ENCODE measurements around the gene DHX15.

Gene DHX15

GRCh38 chr4:24570574-24571236, 13.6 kb downstream of the DHX15 start:
- TF ChIP-seq TAF1 (IDR thresholded peaks at IDR 0.05; ENCODE audit: low read depth) (no peak), ZBTB7A (IDR thresholded peaks at IDR 0.05; ENCODE audit: low read depth) (no peak), CEBPB (IDR thresholded peaks at IDR 0.05) (no peak), YY1 (IDR thresholded peaks at IDR 0.05; ENCODE audit: low read depth) (no peak), CREB1 (IDR thresholded peaks at IDR 0.05; ENCODE audit: low read depth) (no peak), EGR1 (IDR thresholded peaks at IDR 0.05) (no peak), NFIC (IDR thresholded peaks at IDR 0.05) (no peak), USF1 (IDR thresholded peaks at IDR 0.05) (no peak), REST (IDR thresholded peaks at IDR 0.05; ENCODE audit: low read depth) (no peak), TEAD4 (IDR thresholded peaks at IDR 0.05) (no peak), EP300 (IDR thresholded peaks at IDR 0.05; ENCODE audit: borderline replicate concordance) (no peak), MAX (IDR thresholded peaks at IDR 0.05) (no peak), FOXM1 (IDR thresholded peaks at IDR 0.05; ENCODE audit: borderline replicate concordance, low read depth) (no peak), RAD21 (IDR thresholded peaks at IDR 0.05; ENCODE audit: low read depth) (no peak), TCF12 (IDR thresholded peaks at IDR 0.05; ENCODE audit: low read depth) (no peak)

GRCh38 chr4:24570172-24570571, 14.2 kb downstream of the DHX15 start:
- TF ChIP-seq TCF12 (IDR thresholded peaks at IDR 0.05; ENCODE audit: low read depth) (no peak), USF1 (IDR thresholded peaks at IDR 0.05) (no peak), EGR1 (IDR thresholded peaks at IDR 0.05) (no peak), TEAD4 (IDR thresholded peaks at IDR 0.05) (no peak), EP300 (IDR thresholded peaks at IDR 0.05; ENCODE audit: borderline replicate concordance) (no peak), ZBTB7A (IDR thresholded peaks at IDR 0.05; ENCODE audit: low read depth) (no peak), FOXM1 (IDR thresholded peaks at IDR 0.05; ENCODE audit: borderline replicate concordance, low read depth) (no peak), CREB1 (IDR thresholded peaks at IDR 0.05; ENCODE audit: low read depth) (no peak), RAD21 (IDR thresholded peaks at IDR 0.05; ENCODE audit: low read depth) (no peak), NFIC (IDR thresholded peaks at IDR 0.05) (no peak), TAF1 (IDR thresholded peaks at IDR 0.05; ENCODE audit: low read depth) (no peak), YY1 (IDR thresholded peaks at IDR 0.05; ENCODE audit: low read depth) (no peak), MAX (IDR thresholded peaks at IDR 0.05) (no peak), CEBPB (IDR thresholded peaks at IDR 0.05) (no peak), REST (IDR thresholded peaks at IDR 0.05; ENCODE audit: low read depth) (no peak)

GRCh38 chr4:24569662-24570061, 14.7 kb downstream of the DHX15 start:
- TF ChIP-seq MAX (IDR thresholded peaks at IDR 0.05) (no peak), RAD21 (IDR thresholded peaks at IDR 0.05; ENCODE audit: low read depth) (no peak), NFIC (IDR thresholded peaks at IDR 0.05) (no peak), TCF12 (IDR thresholded peaks at IDR 0.05; ENCODE audit: low read depth) (no peak), USF1 (IDR thresholded peaks at IDR 0.05) (no peak), CEBPB (IDR thresholded peaks at IDR 0.05) (no peak), EP300 (IDR thresholded peaks at IDR 0.05; ENCODE audit: borderline replicate concordance) (no peak)

- no peak for TF ChIP-seq REST (IDR thresholded peaks at IDR 0.05; ENCODE audit: low read depth)
- no peak for TF ChIP-seq TCF12 (IDR thresholded peaks at IDR 0.05; ENCODE audit: low read depth)
- no peak for TF ChIP-seq YY1 (IDR thresholded peaks at IDR 0.05; ENCODE audit: low read depth)
- no peak for TF ChIP-seq MAX (IDR thresholded peaks at IDR 0.05)
- no peak for TF ChIP-seq CREB1 (IDR thresholded peaks at IDR 0.05; ENCODE audit: low read depth)
- no peak for TF ChIP-seq ZBTB7A (IDR thresholded peaks at IDR 0.05; ENCODE audit: low read depth)
- no peak for TF ChIP-seq USF1 (IDR thresholded peaks at IDR 0.05)
- TF ChIP-seq RAD21 (IDR thresholded peaks at IDR 0.05; ENCODE audit: low read depth), result no peak
- no peak for TF ChIP-seq FOXM1 (IDR thresholded peaks at IDR 0.05; ENCODE audit: borderline replicate concordance, low read depth)
- TF ChIP-seq TAF1 (IDR thresholded peaks at IDR 0.05; ENCODE audit: low read depth), result no peak
- TF ChIP-seq EGR1 (IDR thresholded peaks at IDR 0.05), result no peak
- no peak for TF ChIP-seq CEBPB (IDR thresholded peaks at IDR 0.05)
- no peak for TF ChIP-seq NFIC (IDR thresholded peaks at IDR 0.05)
- no peak for TF ChIP-seq TEAD4 (IDR thresholded peaks at IDR 0.05)
Observed at GRCh38 chr4:24568425-24568824, 15.9 kb downstream of the DHX15 start.
